ENCODE data around the gene SLC44A4. TPM values are rescaled to one million over a fixed set of nuclear protein-coding genes. Genes with fewer than 3 reads are reported as not detected.
"Not testable (repeated sequence)": the region's sequence is repeated elsewhere in the genome, so short reads cannot be mapped to it uniquely, and the experiment has no call there.

The SLC44A4 gene
- total RNA-seq, 2 donors from 2014 or later, result 5.8 TPM; not detected in 1

DNA sequence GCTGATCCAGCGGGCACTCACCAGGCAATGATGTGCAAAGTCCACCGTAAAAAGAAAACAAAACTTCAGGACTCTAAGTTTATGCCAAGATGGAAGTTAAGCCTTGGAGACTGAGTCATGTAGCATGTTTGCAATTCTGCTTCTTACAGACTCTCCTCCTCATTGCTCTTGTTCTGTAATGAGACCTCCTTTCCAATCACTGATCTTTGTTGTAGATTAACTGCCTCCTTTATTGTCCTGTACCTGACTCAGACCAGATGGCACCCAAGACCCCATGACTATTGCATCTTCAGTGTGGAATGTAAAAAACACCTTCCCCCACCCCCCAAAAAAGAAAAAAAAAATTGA lies 27.3 kb downstream of the SLC44A4 start:
- no peaks in the 10 kb centered on the region for H3K9me3 ChIP-seq
- no peaks in the 10 kb centered on the region for H3K4me1 ChIP-seq (ENCODE audit: control insufficient read depth in 1 of 2, low read depth in 2 of 2)
- ATAC-seq (ENCODE audit: insufficient number of reproducible peaks, low FRiP score, low read depth), result no peak
- no peak for DNase-seq (ENCODE audit: low spot score)
- no peaks in the 10 kb centered on the region for H3K27me3 ChIP-seq (replicated peaks; ENCODE audit: insufficient read depth)
- H3K36me3 ChIP-seq, result no peaks in the 10 kb centered on the region
- H3K4me3 ChIP-seq, result no peak overlapping the region
- TF ChIP-seq, protein P1, sequence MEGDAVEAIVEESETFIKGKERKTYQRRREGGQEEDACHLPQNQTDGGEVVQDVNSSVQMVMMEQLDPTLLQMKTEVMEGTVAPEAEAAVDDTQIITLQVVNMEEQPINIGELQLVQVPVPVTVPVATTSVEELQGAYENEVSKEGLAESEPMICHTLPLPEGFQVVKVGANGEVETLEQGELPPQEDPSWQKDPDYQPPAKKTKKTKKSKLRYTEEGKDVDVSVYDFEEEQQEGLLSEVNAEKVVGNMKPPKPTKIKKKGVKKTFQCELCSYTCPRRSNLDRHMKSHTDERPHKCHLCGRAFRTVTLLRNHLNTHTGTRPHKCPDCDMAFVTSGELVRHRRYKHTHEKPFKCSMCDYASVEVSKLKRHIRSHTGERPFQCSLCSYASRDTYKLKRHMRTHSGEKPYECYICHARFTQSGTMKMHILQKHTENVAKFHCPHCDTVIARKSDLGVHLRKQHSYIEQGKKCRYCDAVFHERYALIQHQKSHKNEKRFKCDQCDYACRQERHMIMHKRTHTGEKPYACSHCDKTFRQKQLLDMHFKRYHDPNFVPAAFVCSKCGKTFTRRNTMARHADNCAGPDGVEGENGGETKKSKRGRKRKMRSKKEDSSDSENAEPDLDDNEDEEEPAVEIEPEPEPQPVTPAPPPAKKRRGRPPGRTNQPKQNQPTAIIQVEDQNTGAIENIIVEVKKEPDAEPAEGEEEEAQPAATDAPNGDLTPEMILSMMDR (IDR thresholded peaks at IDR 0.05), result no peak
- no peak overlapping the region for H3K27ac ChIP-seq

DNA sequence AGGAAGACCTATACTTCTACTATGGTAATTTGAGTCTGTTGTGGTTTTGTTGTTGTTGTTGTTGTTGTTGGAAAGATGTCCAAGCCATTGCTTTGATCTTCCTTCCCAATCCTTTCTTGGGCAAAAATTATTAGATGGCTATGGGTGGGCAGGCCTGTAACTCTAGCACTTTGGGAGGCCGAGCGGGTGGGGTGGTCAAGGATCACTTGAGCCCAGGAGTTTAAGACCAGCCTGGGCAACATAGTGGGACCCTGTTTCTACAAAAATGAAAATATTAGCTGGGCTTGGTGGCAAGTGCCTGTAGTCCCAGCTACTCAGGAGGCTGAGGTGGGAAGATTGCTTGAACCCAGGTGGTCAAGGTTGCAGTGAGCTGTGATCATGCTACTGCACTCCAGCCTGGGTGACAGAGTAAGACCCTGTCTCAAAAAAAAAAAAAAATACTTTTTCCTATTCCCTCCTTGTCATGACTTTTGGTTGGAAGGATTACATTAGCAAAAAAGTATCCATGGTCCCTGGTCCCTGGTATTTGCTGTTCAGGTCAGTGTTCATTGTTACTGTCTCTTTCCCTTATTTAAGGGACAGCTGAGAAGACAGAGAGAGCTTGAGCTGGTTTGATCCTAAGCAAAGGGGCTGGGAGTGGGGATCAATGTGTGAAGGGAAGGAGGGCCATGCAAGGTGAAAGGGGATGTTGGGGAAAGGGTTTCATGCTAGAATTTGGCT lies 27.9 kb downstream of the SLC44A4 start:
- Histone ChIP-seq H3K4me1 (ENCODE audit: control insufficient read depth in 1 of 2, low read depth in 2 of 2) (no peaks in the 10 kb centered on the region), H3K9me3 (no peaks in the 10 kb centered on the region), H3K36me3 (no peaks in the 10 kb centered on the region), H3K27me3 (replicated peaks; ENCODE audit: insufficient read depth) (no peaks in the 10 kb centered on the region), H3K27ac (no peak overlapping the region), H3K4me3 (no peak overlapping the region)
- TF ChIP-seq, protein P1 (IDR thresholded peaks at IDR 0.05), result no peak
- DNase-seq (ENCODE audit: low spot score), result no peak
- no peak for ATAC-seq (ENCODE audit: insufficient number of reproducible peaks, low FRiP score, low read depth)

DNA sequence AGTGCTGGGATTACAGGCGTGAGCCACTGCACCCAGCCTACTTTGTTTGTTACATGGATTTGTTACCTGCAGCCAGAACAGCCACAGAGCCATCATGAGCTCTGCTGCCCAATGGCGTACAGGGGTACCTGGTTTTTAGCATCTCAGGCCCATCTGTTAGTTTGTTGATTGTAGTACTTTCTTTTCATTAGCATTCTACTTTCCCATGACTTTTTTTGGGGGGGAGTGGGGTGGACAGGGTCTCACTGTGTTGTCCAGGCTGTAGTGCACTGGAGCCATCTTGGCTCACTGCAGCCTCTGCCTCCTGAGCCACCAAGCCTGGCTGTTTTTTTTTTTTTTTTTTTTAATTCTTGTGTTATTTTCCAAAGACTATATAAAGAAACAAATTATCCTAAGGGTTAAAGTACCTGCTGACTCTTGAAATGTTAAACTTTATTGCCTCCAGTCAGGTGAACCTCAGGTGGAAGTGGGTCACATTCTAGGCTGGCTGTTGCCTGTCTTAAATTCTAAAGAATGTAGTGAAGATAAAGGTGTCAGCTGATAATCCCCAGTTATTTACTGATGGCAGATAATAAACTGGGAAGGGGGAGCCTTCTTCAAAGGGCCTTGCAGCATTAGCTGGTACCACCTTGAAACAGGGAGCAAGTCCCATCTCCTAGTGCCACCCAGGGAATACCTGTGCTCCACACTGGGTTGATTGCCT lies 31.4 kb downstream of the SLC44A4 start:
- DNase-seq (ENCODE audit: low spot score) (no peak), ATAC-seq (ENCODE audit: insufficient number of reproducible peaks, low FRiP score, low read depth) (no peak)
- TF ChIP-seq, protein P1 (IDR thresholded peaks at IDR 0.05), result no peak
- Histone ChIP-seq H3K36me3 (no peaks in the 10 kb centered on the region), H3K4me1 (ENCODE audit: control insufficient read depth in 1 of 2, low read depth in 2 of 2) (no peaks in the 10 kb centered on the region), H3K9me3 (no peaks in the 10 kb centered on the region), H3K4me3 (no peak overlapping the region), H3K27ac (no peak overlapping the region), H3K27me3 (replicated peaks; ENCODE audit: insufficient read depth) (no peaks in the 10 kb centered on the region)

DNA sequence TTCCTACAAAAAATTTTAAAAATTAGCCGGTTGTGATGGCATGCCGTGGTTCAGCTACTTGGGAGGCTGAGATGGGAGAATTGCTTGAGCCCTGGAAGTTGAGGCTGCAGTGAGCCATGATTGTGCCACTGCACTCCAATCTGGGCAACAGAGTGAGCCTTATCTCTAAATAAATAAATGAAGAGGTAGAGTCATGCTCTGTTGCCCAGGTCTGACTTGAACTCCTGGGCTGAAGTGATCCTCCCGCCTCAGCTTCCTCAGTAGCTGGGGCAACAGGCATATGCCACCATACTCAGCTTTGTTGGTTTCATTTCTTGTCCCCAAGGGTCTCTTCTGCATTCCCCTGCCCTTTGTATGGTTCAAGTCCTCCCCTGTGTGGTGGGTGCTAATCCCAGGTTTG lies 34.3 kb downstream of the SLC44A4 start:
- Histone ChIP-seq H3K4me1 (ENCODE audit: control insufficient read depth in 1 of 2, low read depth in 2 of 2) (no peaks in the 10 kb centered on the region), H3K9me3 (no peaks in the 10 kb centered on the region), H3K36me3 (peaks cover 14% of the 10 kb centered on the region), H3K27ac (no peak overlapping the region), H3K4me3 (no peak overlapping the region), H3K27me3 (replicated peaks; ENCODE audit: insufficient read depth) (no peaks in the 10 kb centered on the region)
- ATAC-seq (ENCODE audit: insufficient number of reproducible peaks, low FRiP score, low read depth) (no peak), DNase-seq (ENCODE audit: low spot score) (no peak)
- TF ChIP-seq, protein P1 (IDR thresholded peaks at IDR 0.05), result no peak

DNA sequence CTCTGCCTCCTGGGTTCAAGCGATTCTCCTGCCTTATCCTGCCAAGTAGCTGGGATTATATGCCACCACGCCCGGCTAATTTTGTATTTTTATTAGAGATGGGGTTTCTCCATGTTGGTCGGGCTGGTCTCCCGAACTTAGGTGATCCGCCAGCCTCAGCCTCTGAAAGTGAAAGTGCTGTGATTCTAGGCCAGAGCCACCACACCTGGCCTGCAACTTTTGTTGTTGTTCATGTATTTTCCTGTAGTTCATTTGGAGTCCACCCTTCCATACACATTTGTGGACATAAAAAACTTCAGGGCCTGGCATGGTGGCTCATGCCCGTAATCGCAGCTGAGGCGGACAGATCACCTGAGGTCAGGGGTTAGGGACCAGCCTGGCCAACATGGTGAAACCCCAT lies 36.7 kb downstream of the SLC44A4 start:
- no peaks in the 10 kb centered on the region for H3K9me3 ChIP-seq
- peaks cover 14 to 15% of the 10 kb centered on the region in 2 donors for H3K4me1 ChIP-seq (ENCODE audit: control insufficient read depth in 1 of 2, low read depth in 2 of 2)
- no peak overlapping the region for H3K27ac ChIP-seq
- TF ChIP-seq, protein P1 (IDR thresholded peaks at IDR 0.05), result no peak
- no peak for ATAC-seq (ENCODE audit: insufficient number of reproducible peaks, low FRiP score, low read depth)
- no peak for DNase-seq (ENCODE audit: low spot score)
- no peak overlapping the region for H3K4me3 ChIP-seq
- H3K27me3 ChIP-seq (replicated peaks; ENCODE audit: insufficient read depth), result no peaks in the 10 kb centered on the region
- peaks cover 36% of the 10 kb centered on the region for H3K36me3 ChIP-seq

DNA sequence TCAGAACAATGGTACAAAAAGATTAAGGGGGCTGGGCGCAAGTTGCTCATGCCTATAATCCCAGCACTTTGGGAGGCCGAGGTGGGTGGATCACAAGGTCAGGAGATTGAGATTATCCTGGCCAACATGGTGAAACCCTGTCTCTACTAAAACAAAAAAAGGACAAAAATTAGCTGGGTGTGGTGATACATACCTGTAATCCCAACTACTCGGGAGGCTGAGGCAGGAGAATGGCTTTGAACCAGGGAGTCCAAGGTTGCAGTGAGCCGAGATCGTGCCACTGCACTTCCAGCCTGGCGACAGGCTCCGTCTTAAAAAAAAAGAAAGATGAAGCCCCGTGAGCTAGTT lies 39.0 kb downstream of the SLC44A4 start:
- H3K4me3 ChIP-seq; H3K27me3 ChIP-seq (replicated peaks; ENCODE audit: insufficient read depth); H3K27ac ChIP-seq; H3K9me3 ChIP-seq; ATAC-seq (ENCODE audit: insufficient number of reproducible peaks, low FRiP score, low read depth); DNase-seq (ENCODE audit: low spot score): not testable (repeated sequence)
- H3K4me1 ChIP-seq (ENCODE audit: control insufficient read depth in 1 of 2, low read depth in 2 of 2), result peaks cover 31% of the 10 kb centered on the region in 2 donors
- H3K36me3 ChIP-seq, result peaks cover 40% of the 10 kb centered on the region
